HepG2 (cell line): ENCODE results near the gene SLC9B2. TPM values are rescaled to one million over a fixed set of nuclear protein-coding genes. Genes with fewer than 3 reads are reported as not detected.

ENCODE experiments used
- ATAC-seq: fragments of 200-7000 bp; cut with Tn5 transposase; 3 replicates; pipeline ENCODE4 v1.9.1; 2020; ENCODE audit warnings: mild to moderate bottlenecking, moderate library complexity
- BruUV-seq: library from RNA; stranded (reverse); fragments of 400-500 nt; replicated peaks from 2 replicates; lab custom pipeline; 2021; lab: Mats Ljungman, UMichigan
- CTCF ChIA-PET: fragments of 300-600 bp; formaldehyde crosslinking; extraction: SDS; loops from one replicate; lab custom pipeline; 2021; ENCODE audit warnings: low total read pairs, inconsistent platforms, low intra/inter-chr PET ratio; lab: Yijun Ruan, JAX
- POLR2A ChIA-PET: fragments of 350-600 bp; sonication (Branson Sonifier 250); formaldehyde crosslinking; loops from one replicate; lab custom pipeline; 2020; ENCODE audit warnings: antibody characterized with exemption, inconsistent platforms; lab: Yijun Ruan, JAX
- DNase-seq: peaks from one replicate; pipeline ENCODE4 v3.0.0-alpha.2; 2015; ENCODE audit warnings: low spot score
- FAIRE-seq: peaks from 3 replicates; lab custom pipeline; 2011; peaks lifted over from hg19 to GRCh38; lab: Jason Lieb, UNC
- H2AFZ ChIP-seq: one replicate; pipeline ENCODE4 v1.6.1; 2011; ENCODE audit warnings: low read length, inconsistent platforms
- H3K27ac ChIP-seq: fragments of 300-600 bp; 3 replicates; pipeline ENCODE4 v1.8.0; 2011; ENCODE audit warnings: mixed run types, mild to moderate bottlenecking, mixed read lengths, low read length, inconsistent platforms; ENCODE audit not compliant: insufficient read depth; ENCODE audit errors: extremely low read length
- H3K27me3 ChIP-seq, 2 experiments: fragments of 200-600 bp in 1 of 2; 2 replicates in 1 of 2; 3 replicates in 1 of 2; pipeline versions ENCODE4 v1.6.0 to v1.8.0; 2011; ENCODE audit warnings: low read length in 2 of 2, mild to moderate bottlenecking in 2 of 2, moderate library complexity in 2 of 2, inconsistent platforms in 1 of 2; ENCODE audit not compliant: insufficient read depth in 2 of 2, control insufficient read depth in 1 of 2
- H3K36me3 ChIP-seq, 2 experiments: fragments of 200-600 bp in 1 of 2; replicated peaks in 1 of 2; 2 replicates in 1 of 2; 3 replicates in 1 of 2; pipeline versions ENCODE4 v1.5.1 to v1.8.0; 2011; ENCODE audit warnings: low read length in 2 of 2, inconsistent platforms in 1 of 2; ENCODE audit not compliant: insufficient read depth in 2 of 2, control insufficient read depth in 1 of 2
- H3K4me1 ChIP-seq: 2 replicates; pipeline ENCODE4 v1.5.1; 2012; ENCODE audit warnings: low read length, inconsistent platforms; ENCODE audit not compliant: insufficient read depth
- H3K4me2 ChIP-seq: 2 replicates; pipeline ENCODE4 v1.6.0; 2011; ENCODE audit warnings: low read depth, low read length, inconsistent platforms
- H3K4me3 ChIP-seq, 3 experiments: fragments of 200-600 bp in 1 of 3; sonication (generic), shearing (Covaris generic) in 1 of 3; replicated peaks in 1 of 3; 2 replicates each; pipeline ENCODE4 v1.5.1; 2011 to 2016; ENCODE audit warnings: low read length in 3 of 3, inconsistent platforms in 2 of 3, low read depth in 2 of 3, mild to moderate bottlenecking in 2 of 3, control low read depth in 1 of 3, mixed read lengths in 1 of 3; ENCODE audit not compliant: insufficient read depth in 1 of 3
- H3K79me2 ChIP-seq: one replicate; pipeline ENCODE4 v1.6.1; 2011; ENCODE audit warnings: low read length, inconsistent platforms; ENCODE audit not compliant: insufficient read depth
- H3K9ac ChIP-seq: 2 replicates; pipeline ENCODE4 v1.6.0; 2011; ENCODE audit warnings: mild to moderate bottlenecking, low read depth, low read length, inconsistent platforms; ENCODE audit not compliant: insufficient read depth
- H3K9me3 ChIP-seq: 2 replicates; pipeline ENCODE4 v1.5.1; 2012; ENCODE audit warnings: mild to moderate bottlenecking, low read length
- H4K20me1 ChIP-seq: 2 replicates; pipeline ENCODE4 v1.6.0; 2011; ENCODE audit warnings: inconsistent platforms, mild to moderate bottlenecking, low read length, moderate library complexity; ENCODE audit not compliant: insufficient read depth
- CREM ChIP-seq, 2 experiments: sonication (generic) in 1 of 2; formaldehyde crosslinking in 1 of 2; IDR thresholded peaks; 2 replicates each; pipeline versions ENCODE4 v1.4.0 to v1.6.1; 2016 to 2020; ENCODE audit warnings: antibody characterized with exemption in 1 of 2, mild to moderate bottlenecking in 1 of 2, missing genetic modification reagents in 1 of 2
- E2F1 ChIP-seq: sonication (generic); formaldehyde crosslinking; IDR thresholded peaks from 2 replicates; pipeline ENCODE4 v1.5.0; 2020; ENCODE audit warnings: missing genetic modification reagents
- FOSL2 ChIP-seq: sonication (generic); formaldehyde crosslinking; IDR thresholded peaks from 2 replicates; pipeline ENCODE4 v1.4.0; 2020; ENCODE audit warnings: missing genetic modification reagents
- FOXJ3 ChIP-seq: sonication (generic); formaldehyde crosslinking; IDR thresholded peaks from 2 replicates; pipeline ENCODE4 v1.4.0; 2020; ENCODE audit warnings: missing genetic modification reagents, mild to moderate bottlenecking, borderline replicate concordance
- HOXD1 ChIP-seq: sonication (generic); formaldehyde crosslinking; IDR thresholded peaks from 2 replicates; pipeline ENCODE4 v1.5.0; 2020; ENCODE audit warnings: missing genetic modification reagents
- KAT8 ChIP-seq: IDR thresholded peaks from 2 replicates; pipeline ENCODE4 v1.6.1; 2016; ENCODE audit warnings: missing genetic modification reagents, missing compliant biosample characterization
- MTA3 ChIP-seq: sonication (generic); formaldehyde crosslinking; IDR thresholded peaks from 2 replicates; pipeline ENCODE4 v1.4.0; 2020; ENCODE audit warnings: missing genetic modification reagents
- NR2F1 ChIP-seq, 2 experiments: fragments of 450-650 bp in 1 of 2; formaldehyde crosslinking in 1 of 2; IDR thresholded peaks; 2 replicates each; pipeline versions ENCODE4 v1.5.0 to v1.6.1; 2016 to 2020; ENCODE audit warnings: mild to moderate bottlenecking in 1 of 2, missing compliant biosample characterization in 1 of 2, missing genetic modification reagents in 1 of 2, moderate library complexity in 1 of 2
- ONECUT2 ChIP-seq: sonication (generic); formaldehyde crosslinking; IDR thresholded peaks from 2 replicates; pipeline ENCODE4 v1.4.0; 2020; ENCODE audit warnings: missing genetic modification reagents
- PAX8 ChIP-seq: sonication (generic); formaldehyde crosslinking; IDR thresholded peaks from 2 replicates; pipeline ENCODE4 v1.8.0; 2022; ENCODE audit warnings: mild to moderate bottlenecking, missing genetic modification reagents, borderline replicate concordance
- PHF20 ChIP-seq: sonication (generic); formaldehyde crosslinking; IDR thresholded peaks from 2 replicates; pipeline ENCODE4 v1.5.0; 2020; ENCODE audit warnings: mild to moderate bottlenecking, missing genetic modification reagents
- SALL2 ChIP-seq: sonication (generic); formaldehyde crosslinking; IDR thresholded peaks from 2 replicates; pipeline ENCODE4 v1.8.1; 2023; ENCODE audit warnings: mild to moderate bottlenecking, missing genetic modification reagents, inconsistent platforms
- SETDB1 ChIP-seq: sonication (generic); formaldehyde crosslinking; IDR thresholded peaks from 2 replicates; pipeline ENCODE4 v1.5.1; 2020; ENCODE audit warnings: missing genetic modification reagents, mild to moderate bottlenecking, borderline replicate concordance
- SP4 ChIP-seq: sonication (generic); formaldehyde crosslinking; IDR thresholded peaks from 2 replicates; pipeline ENCODE4 v1.8.1; 2023; ENCODE audit warnings: mild to moderate bottlenecking, missing genetic modification reagents
- SRSF1 ChIP-seq: fragments of 200-400 bp; formaldehyde crosslinking; optimal IDR thresholded peaks from 2 replicates; pipeline ENCODE3; 2017; ENCODE audit warnings: mild to moderate bottlenecking, low read depth, low read length, moderate library complexity
- TFE3 ChIP-seq: IDR thresholded peaks from 2 replicates; pipeline ENCODE4 v1.6.1; 2016
- ZC3H4 ChIP-seq: sonication (generic); formaldehyde crosslinking; IDR thresholded peaks from 2 replicates; pipeline ENCODE4 v1.4.0; 2020; ENCODE audit warnings: missing genetic modification reagents, borderline replicate concordance
- ZNF788 ChIP-seq: sonication (generic); formaldehyde crosslinking; IDR thresholded peaks from 2 replicates; pipeline ENCODE4 v1.5.0; 2020; ENCODE audit warnings: mild to moderate bottlenecking, missing genetic modification reagents, borderline replicate concordance
- WGBS: methylation state at CpG from one replicate; pipeline ENCODE4 v1.1.6; 2017; ENCODE audit warnings: low lambda C conversion rate; 5-methylcytosine and 5-hydroxymethylcytosine counted together
- in situ Hi-C: cut with HindIII; loops from 2 replicates; pipeline ENCODE4 v1.10.0; 2017; ENCODE audit warnings: low pct_unique_long_range_greater_than_20kb; ENCODE audit not compliant: extremely low pct_ligation_motif_present
- intact Hi-C: fragments of 100-400 bp; cut with micrococcal nuclease; formaldehyde crosslinking; loops from one replicate; pipeline ENCODE4 v1.10.0; 2022; ENCODE audit not compliant: unreplicated experiment
- polyA plus RNA-seq, 8 experiments: library from polyadenylated mRNA; depleted of rRNA in 3 of 8; stranded (reverse) in 7 of 8; unstranded in 1 of 8; fragments of >200 nt; fragmentation: Illumina TruSeq in 4 of 8; extraction: Trizol in 4 of 8; gene quantifications; 2 replicates each; pipeline versions ENCODE4 v1.2.1 to v1.2.3, GENCODE V29; 2011 to 2016; ENCODE audit warnings: low read depth in 4 of 8, missing spikeins in 1 of 8, mixed read lengths in 1 of 8; ENCODE audit not compliant: insufficient read depth in 1 of 8
- total RNA-seq, 5 experiments: library from RNA; depleted of rRNA; stranded (reverse); fragments of >200 nt; fragmentation: Illumina TruSeq; extraction: Trizol; gene quantifications; 2 replicates each; pipeline ENCODE4 v1.2.3, GENCODE V29; 2016; ENCODE audit warnings: low read depth in 1 of 5
- TF ChIP-seq, protein P1 (sequence below): sonication (generic); formaldehyde crosslinking; IDR thresholded peaks from 2 replicates; pipeline ENCODE4 v1.5.0; 2020; ENCODE audit warnings: missing genetic modification reagents
- TF ChIP-seq, protein P2 (sequence below): sonication (generic); formaldehyde crosslinking; IDR thresholded peaks from 2 replicates; pipeline ENCODE4 v1.4.0; 2020; ENCODE audit warnings: mild to moderate bottlenecking, low read depth, missing genetic modification reagents

The SLC9B2 gene
- total and polyA plus RNA-seq, 2 of the 13 experiments (the other 11 are each of a cell fraction or from before 2014, with no cell fraction given): 23.5 to 38.5 TPM

DNA sequence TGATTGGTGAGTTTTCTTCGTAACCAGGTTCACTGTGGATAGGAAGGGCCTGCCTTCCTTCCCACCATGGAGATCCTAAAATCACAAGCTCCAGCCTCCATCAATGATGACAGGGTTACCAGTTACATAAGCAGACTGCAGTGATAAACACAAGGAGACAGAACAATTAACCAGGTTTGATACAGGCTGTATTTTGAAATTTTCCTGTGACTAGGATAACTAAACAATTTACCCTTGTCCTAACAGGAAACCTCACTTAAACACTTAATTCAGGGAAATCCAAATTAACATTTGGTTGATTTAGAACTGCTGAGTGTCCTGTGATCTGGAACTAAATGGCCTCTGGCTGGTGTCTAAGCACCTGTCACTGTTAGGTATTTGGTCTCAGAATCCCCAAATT is 3.1 kb upstream of the SLC9B2 start:
- no peak overlapping the region for H2AFZ ChIP-seq
- ChIA-PET CTCF (no interaction called here), POLR2A (no interaction called here)
- 0 out of 5 replicates have a peak, but pooled peaks cover 1 to 3% of the 10 kb centered on the region in 2 experiments for H3K36me3 ChIP-seq
- no peak for FAIRE-seq
- no peak for DNase-seq
- 100% methylated on average over 1 of the region's 1 CpG for WGBS
- ATAC-seq: no peak
- BruUV-seq: no TSS peak
- H3K9ac ChIP-seq: no peak overlapping the region
- H3K27ac ChIP-seq: no peak overlapping the region
- H3K4me2 ChIP-seq: no peak overlapping the region
- in situ Hi-C loops: no loop called here
- no peaks in the 10 kb centered on the region for H4K20me1 ChIP-seq
- no peaks in the 10 kb centered on the region; a peak in 1 of 5 replicates for H3K27me3 ChIP-seq
- intact Hi-C loops: loop anchor here (5.0 kb wide), 1 partner anchor 637 kb away; no protein-coding TSS in a partner anchor
- H3K4me3 ChIP-seq: no peak overlapping the region
- H3K79me2 ChIP-seq: peaks cover 12% of the 10 kb centered on the region
- TF ChIP-seq HOXD1 (CRISPR knock-in tag): no peak
- TF ChIP-seq, protein P1, sequence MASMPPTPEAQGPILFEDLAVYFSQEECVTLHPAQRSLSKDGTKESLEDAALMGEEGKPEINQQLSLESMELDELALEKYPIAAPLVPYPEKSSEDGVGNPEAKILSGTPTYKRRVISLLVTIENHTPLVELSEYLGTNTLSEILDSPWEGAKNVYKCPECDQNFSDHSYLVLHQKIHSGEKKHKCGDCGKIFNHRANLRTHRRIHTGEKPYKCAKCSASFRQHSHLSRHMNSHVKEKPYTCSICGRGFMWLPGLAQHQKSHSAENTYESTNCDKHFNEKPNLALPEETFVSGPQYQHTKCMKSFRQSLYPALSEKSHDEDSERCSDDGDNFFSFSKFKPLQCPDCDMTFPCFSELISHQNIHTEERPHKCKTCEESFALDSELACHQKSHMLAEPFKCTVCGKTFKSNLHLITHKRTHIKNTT (CRISPR knock-in tag): no peak
- TF ChIP-seq MTA3: no peak
- no peak for TF ChIP-seq FOXJ3
- no peak for TF ChIP-seq NR2F1 (CRISPR knock-in tag; IDR thresholded peaks at IDR 0.05)
- TF ChIP-seq ZC3H4 (CRISPR knock-in tag): no peak
- TF ChIP-seq SETDB1 (CRISPR knock-in tag): no peak
- no peak for TF ChIP-seq SP4 (CRISPR knock-in tag)
- no peak for TF ChIP-seq TFE3 (CRISPR knock-in tag)
- TF ChIP-seq KAT8: no peak
- TF ChIP-seq, protein P2, sequence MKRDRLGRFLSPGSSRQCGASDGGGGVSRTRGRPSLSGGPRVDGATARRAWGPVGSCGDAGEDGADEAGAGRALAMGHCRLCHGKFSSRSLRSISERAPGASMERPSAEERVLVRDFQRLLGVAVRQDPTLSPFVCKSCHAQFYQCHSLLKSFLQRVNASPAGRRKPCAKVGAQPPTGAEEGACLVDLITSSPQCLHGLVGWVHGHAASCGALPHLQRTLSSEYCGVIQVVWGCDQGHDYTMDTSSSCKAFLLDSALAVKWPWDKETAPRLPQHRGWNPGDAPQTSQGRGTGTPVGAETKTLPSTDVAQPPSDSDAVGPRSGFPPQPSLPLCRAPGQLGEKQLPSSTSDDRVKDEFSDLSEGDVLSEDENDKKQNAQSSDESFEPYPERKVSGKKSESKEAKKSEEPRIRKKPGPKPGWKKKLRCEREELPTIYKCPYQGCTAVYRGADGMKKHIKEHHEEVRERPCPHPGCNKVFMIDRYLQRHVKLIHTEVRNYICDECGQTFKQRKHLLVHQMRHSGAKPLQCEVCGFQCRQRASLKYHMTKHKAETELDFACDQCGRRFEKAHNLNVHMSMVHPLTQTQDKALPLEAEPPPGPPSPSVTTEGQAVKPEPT (CRISPR knock-in tag): no peak
- TF ChIP-seq PHF20 (CRISPR knock-in tag): no peak
- TF ChIP-seq FOSL2 (CRISPR knock-in tag): no peak
- TF ChIP-seq SALL2 (CRISPR knock-in tag): no peak
- TF ChIP-seq SRSF1: no peak
- TF ChIP-seq ONECUT2: no peak
- TF ChIP-seq PAX8 (CRISPR knock-in tag): no peak
- TF ChIP-seq ZNF788 (CRISPR knock-in tag): no peak
- no peak for TF ChIP-seq E2F1 (CRISPR knock-in tag)
- TF ChIP-seq CREM (IDR thresholded peaks at IDR 0.05): no peak
- no peak for TF ChIP-seq CREM (CRISPR knock-in tag; IDR thresholded peaks at IDR 0.05)
- peaks cover 17% of the 10 kb centered on the region for H3K4me1 ChIP-seq
- no peaks in the 10 kb centered on the region for H3K9me3 ChIP-seq
